HG03439 (cell line): ENCODE results near the gene KLHL8.

Experiments used
- ATAC-seq: cut with Tn5 transposase; IDR thresholded peaks from one replicate; pipeline ENCODE4 v1.9.1; 2021; ENCODE audit warnings: mild to moderate bottlenecking, moderate library complexity; ENCODE audit not compliant: unreplicated experiment

KLHL8 gene

GRCh38 chr4:87126056-87126455, 94.4 kb downstream of the KLHL8 start:
- ATAC-seq, result no peak

GRCh38 chr4:87122252-87122651, 98.2 kb downstream of the KLHL8 start:
- ATAC-seq, result no peak

GRCh38 chr4:87121341-87122065, 98.9 kb downstream of the KLHL8 start:
- ATAC-seq, result no peak

- no peak for ATAC-seq
Measured at GRCh38 chr4:87120411-87121162, 99.8 kb downstream of the KLHL8 start.

GRCh38 chr4:87120010-87120409, 100.4 kb downstream of the KLHL8 start:
- ATAC-seq, result no peak

GRCh38 chr4:87118826-87119225, 101.6 kb downstream of the KLHL8 start:
- ATAC-seq, result no peak

GRCh38 chr4:87118421-87118820, 102.0 kb downstream of the KLHL8 start:
- ATAC-seq, result no peak

GRCh38 chr4:87117732-87118075, 102.7 kb downstream of the KLHL8 start:
- ATAC-seq, result no peak

GRCh38 chr4:87117051-87117731, 103.2 kb downstream of the KLHL8 start:
- no peak for ATAC-seq

- ATAC-seq, result no peak
Measured at GRCh38 chr4:87116231-87116630, 104.2 kb downstream of the KLHL8 start.

- no peak for ATAC-seq
Measured at GRCh38 chr4:87114245-87115062, 106.0 kb downstream of the KLHL8 start.

GRCh38 chr4:87112063-87112462, 108.4 kb downstream of the KLHL8 start:
- ATAC-seq, result no peak
